NCI-H526 (cell line): ENCODE measurements around the gene CELA3B.
A peak's percentile ranks its signal among the peaks of the same experiment; 100 is the strongest.
"Not testable (repeated sequence)": the region's sequence is repeated elsewhere in the genome, so short reads cannot be mapped to it uniquely, and the experiment has no call there.

ENCODE experiments used
- DNase-seq, 2 experiments: peaks; one replicate each; lab custom pipeline; 2025; lab: John Stamatoyannopoulos, UW

The CELA3B gene

DNA sequence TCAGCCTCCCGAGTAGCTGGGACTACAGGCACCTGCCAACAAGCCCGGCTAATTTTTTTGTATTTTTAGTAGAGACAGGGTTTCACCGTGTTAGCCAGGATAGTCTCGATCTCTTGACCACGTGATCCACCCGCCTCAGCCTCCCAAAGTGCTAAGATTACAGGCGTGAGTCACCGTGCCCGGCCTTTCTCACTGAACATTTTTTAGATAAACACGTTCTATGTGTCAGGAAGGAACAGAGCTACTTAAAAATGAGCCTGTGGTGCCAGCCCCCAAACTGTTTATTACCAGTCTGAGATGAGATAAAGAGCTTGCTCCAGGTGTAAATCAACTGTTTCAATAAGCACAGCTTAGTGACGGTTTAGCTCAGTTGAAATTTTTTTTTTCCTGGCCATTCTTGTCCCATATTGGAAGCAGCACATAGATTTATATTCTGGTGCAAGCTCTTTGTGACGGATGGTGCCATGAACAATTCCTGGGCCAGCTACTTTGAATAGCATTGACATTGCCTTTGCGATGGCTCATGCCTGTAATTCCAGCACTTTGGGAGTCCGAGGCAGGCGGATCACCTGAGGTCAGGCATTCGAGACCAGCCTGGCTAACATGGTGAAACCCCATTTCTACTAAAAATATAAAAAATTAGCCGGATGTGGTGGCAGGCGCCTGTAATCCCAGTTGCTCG lies 33.7 kb upstream of the CELA3B start:
- not testable (repeated sequence) for DNase-seq

DNA sequence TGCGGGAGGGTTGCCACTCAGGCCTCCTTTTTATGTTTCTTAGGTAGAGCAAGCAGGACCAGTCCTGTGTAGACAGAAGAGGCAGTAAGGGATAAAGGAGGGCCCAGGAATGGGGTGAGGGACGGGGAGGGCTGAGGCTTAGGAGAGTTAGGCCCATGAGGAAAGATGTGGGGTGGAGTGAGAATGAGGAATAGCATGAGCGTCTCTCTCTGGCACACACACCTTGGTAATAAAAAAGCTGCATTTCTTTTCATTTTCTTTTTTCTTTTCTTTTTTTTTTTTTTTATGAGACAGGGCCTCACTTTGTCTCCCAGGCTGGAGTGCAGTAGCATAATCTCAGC lies 32.1 kb upstream of the CELA3B start:
- DNase-seq: no peak

DNA sequence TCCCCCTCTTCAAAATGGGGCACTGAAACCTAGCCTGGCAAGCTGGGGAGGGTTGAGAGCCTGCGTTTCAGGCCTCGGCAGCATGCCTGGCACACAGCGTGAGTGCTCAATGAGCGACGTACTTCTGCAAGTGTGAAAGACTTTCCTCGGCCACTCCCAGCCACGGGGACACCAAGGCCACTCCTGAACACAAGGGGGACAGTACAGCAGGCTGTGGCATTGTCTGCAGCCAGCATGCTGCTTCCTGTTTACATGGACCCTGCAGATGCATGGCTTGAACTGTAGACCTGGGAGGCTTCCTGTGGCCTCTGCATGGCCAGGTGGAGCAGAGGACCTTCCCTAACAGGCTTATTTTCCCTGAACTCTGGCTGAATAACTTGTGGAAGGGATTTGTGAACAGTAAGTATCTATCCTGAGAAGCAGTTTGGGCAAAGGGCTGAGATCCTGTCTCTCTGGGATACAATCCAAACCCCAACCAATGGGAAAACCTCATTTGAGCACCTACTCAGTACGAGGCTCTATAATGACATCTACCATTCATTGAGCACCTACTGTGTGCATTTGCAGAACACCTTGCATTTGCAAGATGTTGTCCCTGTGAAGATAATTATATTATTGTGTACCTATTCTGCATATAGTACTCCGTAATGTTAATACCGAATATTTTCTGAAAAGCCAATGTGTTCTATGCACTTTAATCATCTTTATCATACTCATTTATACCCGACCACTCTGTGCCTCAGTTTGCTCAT lies 29.8 kb upstream of the CELA3B start:
- no peak for DNase-seq

DNA sequence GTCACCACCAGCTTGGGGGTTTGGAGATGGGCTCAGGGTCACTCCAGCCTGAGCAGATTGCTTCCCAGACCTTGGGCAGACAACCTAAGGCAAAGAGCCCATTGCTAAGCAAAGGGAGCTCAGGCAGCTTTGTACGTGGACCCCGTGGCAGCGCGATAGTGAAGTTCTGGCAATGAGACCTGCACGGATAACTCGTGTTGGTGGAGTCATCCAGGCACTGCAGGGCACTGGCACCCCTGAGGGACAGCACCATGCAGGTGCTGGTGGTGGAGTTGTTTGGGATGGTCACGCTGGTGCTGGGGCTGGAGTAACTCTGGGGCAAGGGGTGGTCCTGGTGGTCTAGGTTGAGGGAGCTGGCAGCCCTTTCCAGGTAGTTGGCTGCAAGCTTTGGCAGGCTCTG lies 26.1 kb upstream of the CELA3B start:
- no peak for DNase-seq

DNA sequence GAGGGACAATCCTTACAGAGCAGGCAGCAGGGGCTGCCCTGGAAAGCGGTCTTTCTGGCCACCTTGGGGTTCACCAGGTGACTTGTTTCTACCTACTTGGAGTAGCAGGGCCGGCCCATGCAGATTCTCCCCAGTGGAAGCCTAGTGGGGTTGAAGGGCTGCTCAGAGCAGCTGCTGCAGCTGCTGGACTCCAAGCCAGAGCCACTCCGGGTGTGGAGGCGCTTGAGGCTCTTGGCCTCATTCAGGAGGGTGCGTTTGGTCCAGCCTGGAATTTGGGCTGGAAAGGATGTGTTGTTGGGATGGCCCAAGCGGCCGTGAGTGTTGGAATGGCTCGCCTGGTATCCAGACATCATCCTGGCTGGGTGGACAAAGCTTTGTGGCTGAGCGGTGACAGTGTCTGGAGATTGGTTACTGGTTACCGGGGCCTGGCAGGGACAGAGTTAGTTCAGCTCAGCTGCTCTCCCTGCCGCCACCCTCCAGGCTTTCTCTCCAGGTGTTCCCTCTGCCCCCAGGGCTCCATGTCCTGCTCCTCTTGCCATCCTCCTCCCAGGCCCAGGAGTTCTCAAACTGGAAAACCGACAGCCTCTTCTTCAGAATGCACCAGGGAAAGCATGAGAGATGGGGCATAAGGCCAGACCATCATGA lies 25.5 kb upstream of the CELA3B start:
- no peak for DNase-seq

DNA sequence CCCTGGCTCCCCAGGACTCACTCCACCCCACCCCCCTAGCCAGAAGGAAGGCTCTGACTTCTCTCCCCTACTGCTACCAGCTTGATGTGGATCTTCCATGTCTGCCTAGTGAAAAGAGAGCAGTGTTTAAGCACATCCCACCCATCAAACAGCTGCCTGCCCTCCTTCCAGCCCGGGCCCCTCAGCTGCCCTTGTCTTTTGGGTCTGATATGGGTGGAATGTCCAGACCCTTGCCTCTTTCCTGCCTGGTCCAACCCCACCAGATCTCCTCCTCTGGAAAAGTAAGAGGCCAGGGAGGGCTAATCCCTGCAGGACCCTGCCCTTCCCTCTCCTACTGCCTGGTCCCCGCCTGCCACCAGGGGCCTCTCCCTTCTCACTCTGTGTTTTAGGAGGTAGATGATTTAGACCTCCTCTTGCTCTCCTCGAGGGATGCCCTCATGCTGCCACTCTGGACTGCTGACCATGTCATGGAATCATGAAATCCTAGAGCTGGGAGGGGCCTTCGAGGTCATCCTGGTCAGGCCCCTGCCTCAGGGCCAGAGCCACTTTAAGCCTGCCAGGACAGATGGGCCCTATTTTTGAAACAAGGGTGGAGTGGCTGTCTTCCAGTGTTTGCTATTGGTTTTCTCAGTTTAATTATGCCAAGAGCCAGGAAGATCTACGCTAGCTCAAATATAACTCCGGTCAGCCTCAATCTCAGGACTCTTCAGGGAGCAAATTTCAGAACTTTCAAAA lies 23.9 kb upstream of the CELA3B start:
- no peak for DNase-seq

DNA sequence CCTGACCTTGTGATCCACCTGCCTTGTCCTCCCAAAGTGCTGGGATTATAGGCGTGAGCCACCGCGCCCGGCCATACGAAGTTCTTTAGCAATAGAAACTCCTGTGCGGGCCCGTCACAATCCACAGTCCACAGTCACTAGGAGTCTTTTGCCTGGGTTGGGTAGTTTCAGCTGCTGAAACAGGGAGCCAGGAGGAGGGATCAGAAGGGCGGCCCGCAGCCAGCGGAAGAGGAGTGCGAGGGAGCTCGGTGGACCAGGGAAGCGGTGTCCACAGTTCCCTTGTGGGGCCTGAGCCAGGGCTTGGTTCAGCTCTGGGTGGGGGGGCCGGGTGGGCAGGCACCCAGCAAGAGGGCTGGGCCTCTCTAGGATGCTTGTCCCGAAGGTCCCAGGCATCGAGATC lies 21.8 kb upstream of the CELA3B start:
- DNase-seq: no peak

DNA sequence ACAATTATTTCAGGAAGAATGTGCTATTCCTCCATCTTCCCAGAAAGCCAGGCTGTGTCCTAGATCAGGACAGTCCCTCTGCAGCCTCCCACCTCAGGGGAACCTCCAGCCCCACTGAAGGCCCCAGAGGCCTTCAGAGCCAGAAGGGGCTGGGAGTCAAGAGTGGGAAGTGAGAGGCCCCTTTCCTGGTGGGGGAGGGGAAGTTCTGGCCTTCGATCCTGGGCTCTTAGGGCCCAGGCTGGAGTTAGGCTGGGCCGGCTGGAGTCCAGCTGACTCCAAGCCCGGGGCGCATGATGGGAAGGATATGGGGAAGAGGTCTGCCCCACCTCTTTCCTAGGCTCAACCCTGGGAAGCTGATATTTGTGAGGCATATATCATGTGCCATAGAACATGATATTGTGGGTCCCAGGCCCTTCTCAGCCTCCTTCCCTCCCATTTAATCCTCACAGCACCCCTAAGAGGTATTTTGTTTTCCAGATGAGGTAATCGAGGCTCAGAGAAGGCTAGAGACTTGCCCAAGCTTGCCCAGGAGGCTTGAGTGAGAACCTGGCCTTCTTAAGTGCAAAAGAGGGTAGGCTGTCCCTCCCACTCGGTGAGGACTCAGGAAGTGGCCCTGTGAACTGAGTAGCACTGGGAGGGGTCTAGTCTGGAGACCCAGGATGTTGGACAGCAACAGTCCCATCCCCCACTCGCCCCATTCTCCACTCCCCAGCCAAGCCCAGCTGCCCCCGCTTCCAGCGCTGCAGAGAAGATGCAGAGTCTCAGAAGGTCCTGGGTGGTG lies 21.1 kb upstream of the CELA3B start:
- DNase-seq: no peak

DNA sequence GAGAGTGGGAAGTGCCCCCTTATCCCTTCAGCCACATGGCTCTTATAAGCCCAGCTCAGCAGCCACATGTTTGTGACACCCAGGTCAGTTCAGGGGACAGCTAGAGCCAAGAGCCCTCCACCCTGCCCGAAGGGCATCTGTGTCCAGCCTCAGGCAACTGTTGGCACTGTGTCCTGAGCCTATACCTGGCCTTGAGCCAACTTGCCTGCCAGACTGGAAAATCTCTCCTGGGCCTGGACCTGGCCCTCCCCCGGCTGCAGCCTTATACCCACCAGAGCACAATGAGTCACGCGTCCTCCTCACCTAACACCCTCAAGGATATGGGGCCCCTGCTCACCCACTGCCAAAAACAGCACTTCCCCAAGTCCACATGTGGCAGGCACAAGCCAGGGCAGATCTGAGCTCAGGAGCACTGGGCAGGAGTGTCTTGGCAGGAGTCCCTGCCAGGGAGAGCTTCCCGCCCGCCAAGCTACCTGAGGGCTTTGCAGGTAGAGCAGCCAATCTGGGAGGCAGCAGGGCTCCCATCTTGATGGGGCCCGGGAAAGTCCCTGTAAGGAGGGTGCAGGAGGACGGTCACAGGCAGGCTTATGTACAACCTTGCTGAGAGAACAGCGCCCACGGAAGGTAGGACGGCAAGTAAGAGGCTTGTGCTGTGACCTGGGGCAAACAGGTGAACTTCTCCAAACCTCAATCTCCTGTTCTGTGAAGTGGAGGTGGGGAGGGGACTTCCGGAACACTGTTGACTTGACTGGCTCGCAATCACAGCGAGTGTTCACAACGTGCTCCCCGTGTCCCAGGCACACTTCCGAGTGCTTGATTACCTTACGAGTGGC lies 19.9 kb upstream of the CELA3B start:
- DNase-seq: no peak

DNA sequence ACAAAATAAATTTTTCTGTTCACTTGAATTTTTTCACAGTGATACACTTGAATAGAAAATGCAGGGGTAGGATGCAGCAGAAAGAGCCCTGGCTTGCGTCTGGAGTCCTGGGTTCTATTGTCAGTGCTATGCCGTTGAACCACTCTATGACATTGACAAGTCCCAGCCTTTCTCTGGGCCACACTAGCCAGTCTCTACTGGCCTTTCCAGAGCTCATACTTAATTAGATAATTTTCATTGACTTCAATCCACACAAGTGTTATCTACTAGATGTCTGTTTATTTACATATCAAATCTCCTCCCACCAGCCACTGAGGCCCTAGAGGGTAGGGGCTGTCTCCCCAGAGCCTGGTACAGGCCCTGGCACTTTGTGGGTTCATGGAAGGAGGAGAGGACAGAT lies 15.5 kb upstream of the CELA3B start:
- DNase-seq: no peak

DNA sequence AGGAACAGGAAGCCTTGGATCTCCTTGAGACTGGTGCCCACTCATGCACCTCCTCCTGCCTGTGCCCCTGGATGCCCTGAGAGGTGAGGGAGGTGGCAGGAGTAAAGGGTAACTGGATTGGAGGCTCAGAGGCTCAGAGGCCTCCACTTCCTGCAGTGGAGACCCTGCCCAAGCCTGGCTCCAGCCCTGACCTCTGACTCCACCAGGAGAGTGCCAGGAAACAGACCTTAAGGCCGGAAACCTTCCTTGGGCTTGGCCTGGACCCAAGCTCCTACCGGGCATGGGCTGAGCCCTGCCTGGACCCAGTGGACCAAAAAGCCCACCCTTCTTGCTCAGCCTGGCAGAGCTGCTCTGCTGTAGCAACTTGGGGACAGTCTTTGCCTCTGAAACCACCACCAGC lies 15.0 kb upstream of the CELA3B start:
- no peak for DNase-seq

DNA sequence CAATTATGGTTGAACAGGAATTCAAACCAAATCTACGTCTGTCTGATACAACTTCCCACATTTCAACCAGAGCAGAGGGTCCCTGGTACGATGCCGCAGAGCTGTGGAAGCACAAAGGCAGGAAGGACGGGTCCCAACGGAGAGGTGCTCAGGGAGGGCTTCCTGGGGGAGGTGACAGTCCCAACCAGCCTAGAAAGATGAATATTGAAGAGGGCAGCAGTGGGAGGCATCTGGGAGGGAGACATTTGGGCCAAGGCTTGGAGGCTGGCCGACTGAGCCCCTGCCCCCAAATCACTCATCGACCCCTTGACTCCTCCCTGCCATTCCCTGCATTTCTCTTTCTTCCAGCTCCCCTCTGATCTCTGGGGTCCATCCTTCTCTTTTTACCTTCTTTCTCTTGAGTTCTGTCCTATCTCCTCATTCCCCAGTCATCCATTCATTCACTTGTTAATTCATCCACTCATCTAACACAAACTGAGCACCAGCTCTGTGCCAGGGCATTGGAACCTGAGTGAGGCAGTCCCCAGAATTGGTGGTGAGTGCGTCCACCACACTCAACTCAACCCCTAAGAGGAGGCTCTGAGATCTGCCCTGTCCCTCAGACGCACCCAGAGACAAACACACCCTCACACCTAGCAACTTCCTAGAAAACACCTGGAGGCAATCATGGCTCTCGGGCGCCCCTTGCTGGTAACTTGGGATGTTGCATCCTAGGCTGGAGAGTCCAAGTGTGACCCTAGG lies 13.2 kb upstream of the CELA3B start:
- DNase-seq: peak; percentile 28 to 53

DNA sequence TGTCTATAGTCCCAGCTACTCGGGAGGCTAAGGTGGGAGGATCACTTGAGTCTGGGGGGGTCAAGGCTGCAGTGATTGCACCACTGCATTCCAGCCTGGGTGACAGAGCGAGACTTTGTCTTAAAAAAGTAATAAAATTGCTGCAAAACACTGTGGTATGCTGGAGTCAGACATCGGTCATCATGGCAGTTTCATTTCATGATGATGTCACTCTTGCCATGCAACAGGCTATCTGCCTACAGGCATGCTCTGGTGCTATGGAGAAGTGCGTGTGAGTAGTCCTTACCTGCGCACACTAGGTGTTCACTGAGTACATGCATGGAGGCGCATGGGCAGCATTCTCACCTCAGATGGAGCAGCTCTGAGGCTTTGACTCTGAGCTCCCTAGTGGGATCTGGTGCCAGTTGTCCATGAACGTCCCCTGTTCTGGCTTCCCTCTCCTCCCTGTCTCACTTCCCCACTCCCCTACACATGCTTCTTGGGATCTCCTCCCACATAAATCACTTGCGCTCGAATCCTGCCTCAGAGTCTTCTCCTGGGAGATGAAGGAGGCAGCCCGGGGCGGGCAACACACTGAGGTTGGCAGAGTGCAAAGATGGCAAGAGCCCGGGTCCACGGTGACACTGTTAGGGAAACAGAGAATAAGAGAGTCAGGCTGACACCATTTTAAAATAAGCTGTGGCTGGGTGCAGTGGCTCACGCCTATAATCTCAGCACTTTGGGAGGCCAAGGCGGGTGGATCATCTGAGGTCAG lies 10.4 kb upstream of the CELA3B start:
- DNase-seq: no peak

DNA sequence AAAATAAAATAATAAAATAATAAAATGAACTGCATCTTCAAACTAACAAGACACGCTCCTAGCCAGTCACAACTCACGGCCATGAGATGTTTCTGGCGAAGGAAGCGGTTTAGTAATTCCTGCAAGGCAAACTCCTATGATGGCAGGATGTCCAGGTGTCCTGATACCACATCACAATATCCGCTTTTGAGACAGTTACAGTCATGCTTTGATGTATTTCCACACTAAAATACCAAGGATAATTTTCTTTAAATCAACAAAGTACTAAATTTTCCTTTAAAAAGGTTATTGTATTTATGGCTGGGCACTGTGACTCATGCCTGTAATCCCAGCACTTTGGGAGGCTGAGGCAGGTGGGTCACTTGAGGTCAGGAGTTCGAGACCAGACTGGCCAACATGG lies 9.6 kb upstream of the CELA3B start:
- not testable (repeated sequence) for DNase-seq

DNA sequence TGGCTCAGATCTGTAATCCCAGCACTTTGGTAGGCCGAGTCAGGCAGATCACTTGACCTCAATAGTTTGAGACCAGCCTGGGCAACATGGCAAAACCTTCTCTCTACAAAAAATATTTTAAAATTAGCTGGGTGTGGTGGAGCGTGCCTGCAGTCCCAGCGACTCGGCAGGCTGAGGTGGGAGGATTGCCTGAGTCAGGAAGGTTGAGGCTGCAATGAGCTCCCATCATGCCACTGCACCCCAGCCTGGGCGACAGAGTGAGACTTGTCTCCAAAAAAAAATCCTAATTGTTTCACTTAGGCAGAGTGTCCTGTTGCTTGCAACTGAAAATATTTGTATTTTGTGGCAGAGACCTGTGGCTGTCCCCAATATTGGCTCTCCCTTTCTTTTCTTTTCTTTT lies 7.8 kb upstream of the CELA3B start:
- DNase-seq: not testable (repeated sequence)

DNA sequence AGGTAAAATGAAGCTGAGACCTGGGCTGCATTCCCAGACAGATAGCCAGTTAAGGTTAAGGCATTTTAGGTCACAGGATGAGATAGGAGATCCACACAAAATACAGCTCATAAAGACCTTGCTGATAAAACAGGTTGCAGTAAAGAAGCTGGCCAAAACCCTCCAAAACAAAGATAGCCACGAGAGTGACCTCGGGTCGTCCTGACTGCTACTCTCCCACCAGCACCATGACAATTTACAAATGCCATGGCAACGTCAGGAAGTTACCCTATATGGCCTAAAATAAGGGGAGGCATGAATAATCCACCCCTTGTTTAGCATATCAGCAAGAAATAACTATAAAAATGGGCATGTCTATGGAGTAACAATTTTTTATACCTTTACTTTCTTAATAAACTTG lies 6.3 kb upstream of the CELA3B start:
- not testable (repeated sequence) for DNase-seq

DNA sequence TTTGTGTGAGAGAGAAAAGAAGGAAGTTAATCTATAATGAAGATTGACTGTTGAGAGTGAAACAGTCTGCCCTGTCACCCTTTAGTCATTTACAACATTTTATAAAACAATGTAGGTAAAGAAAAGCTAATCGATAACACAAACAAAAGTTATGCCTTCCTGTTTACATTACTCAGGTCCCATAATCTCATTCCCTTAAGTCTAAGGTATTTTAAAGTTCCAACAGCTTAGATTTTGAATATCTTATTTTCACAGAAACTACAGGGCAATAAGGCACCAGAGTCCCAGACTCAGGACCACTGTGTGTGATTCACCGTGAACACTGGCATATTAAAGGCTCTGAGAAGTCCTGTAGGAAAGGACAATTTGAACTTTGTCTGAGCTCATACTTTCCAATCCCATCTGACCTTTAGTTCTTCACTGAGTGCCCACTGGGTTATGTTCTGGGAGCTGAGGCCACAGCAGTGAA lies 3.8 kb upstream of the CELA3B start:
- DNase-seq: not testable (repeated sequence)

DNA sequence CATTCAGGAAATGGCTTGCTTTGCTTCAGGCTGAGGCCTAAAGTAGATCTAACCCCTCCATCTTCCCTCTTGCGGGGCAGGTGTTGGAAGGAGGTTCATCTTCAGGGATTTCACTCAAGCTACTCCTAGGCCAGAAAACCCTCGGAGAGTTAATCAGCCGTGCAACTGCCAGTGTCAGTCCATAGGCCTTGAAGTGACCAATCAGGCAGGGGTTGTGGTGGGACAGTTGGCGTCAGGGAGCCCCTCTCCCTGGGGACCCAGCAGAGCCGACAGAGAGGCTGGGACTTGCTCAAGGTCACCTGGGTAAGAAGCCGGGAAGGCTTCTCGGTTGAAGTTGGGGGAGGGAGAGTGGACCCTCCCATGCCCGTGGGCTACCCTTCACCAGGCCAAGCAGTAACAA lies 2.9 kb upstream of the CELA3B start:
- not testable (repeated sequence) for DNase-seq

DNA sequence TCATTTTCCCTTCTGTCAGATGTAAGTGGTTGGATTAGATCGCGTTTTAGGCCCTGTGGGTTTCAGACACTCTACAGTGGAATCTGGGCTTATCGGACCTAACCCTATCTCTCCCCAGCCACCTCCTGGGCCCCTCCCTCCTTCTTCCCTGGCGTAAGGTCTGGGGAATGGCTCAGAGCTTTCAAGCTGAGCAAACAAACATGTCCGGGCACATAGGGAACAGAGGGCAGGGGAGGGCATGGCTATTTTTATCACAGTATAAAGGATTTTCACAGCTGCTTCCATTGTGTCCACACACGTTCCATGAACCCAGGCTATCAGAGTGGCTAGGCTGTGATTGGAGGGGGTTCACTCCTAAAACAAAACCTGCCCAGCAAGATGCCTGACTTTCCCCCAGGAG lies 2.1 kb upstream of the CELA3B start:
- DNase-seq: peak in 1 of 2 experiments; percentile 40
